Karpas-422 (cell line): ENCODE measurements around the gene EIF1AD. TPM values are rescaled to one million over a fixed set of nuclear protein-coding genes. Genes with fewer than 3 reads are reported as not detected.
"Not testable (repeated sequence)": the region's sequence is repeated elsewhere in the genome, so short reads cannot be mapped to it uniquely, and the experiment has no call there.

Experiments used
- DNase-seq: peaks from one replicate; pipeline ENCODE4 v3.0.0-alpha.2; 2015
- H2AFZ ChIP-seq: fragments of 200-600 bp; sonication (generic); 2 replicates; pipeline ENCODE4 v1.6.1; 2014; ENCODE audit warnings: antibody characterized with exemption, low read length, mixed read lengths
- H3K27ac ChIP-seq: fragments of 200-600 bp; sonication (generic); 2 replicates; pipeline ENCODE4 v1.5.1; 2014; ENCODE audit warnings: mild to moderate bottlenecking, low read length, moderate library complexity
- H3K27me3 ChIP-seq: fragments of 200-600 bp; sonication (generic); 2 replicates; pipeline ENCODE4 v1.6.1; 2014; ENCODE audit warnings: low read length, mixed read lengths
- H3K36me3 ChIP-seq: fragments of 200-600 bp; sonication (generic); 2 replicates; pipeline ENCODE4 v1.6.1; 2014; ENCODE audit warnings: low read length, mixed read lengths; ENCODE audit not compliant: insufficient read depth
- H3K4me1 ChIP-seq: fragments of 200-600 bp; sonication (generic); 2 replicates; pipeline ENCODE4 v1.6.1; 2014; ENCODE audit warnings: mild to moderate bottlenecking, low read length, mixed read lengths
- H3K4me2 ChIP-seq: fragments of 200-600 bp; sonication (generic); 2 replicates; pipeline ENCODE4 v1.6.1; 2014; ENCODE audit warnings: low read length, low read depth, mild to moderate bottlenecking; ENCODE audit not compliant: poor library complexity, severe bottlenecking
- H3K4me3 ChIP-seq: fragments of 200-600 bp; sonication (generic); 2 replicates; pipeline ENCODE4 v1.5.1; 2014; ENCODE audit warnings: mild to moderate bottlenecking, antibody characterized with exemption, low read length, mixed read lengths
- H3K79me2 ChIP-seq: fragments of 200-600 bp; sonication (generic); 2 replicates; pipeline ENCODE4 v1.6.1; 2014; ENCODE audit warnings: mild to moderate bottlenecking, low read length, mixed read lengths
- H3K9ac ChIP-seq: fragments of 200-600 bp; sonication (generic); 2 replicates; pipeline ENCODE4 v1.6.0; 2014; ENCODE audit warnings: low read length
- H3K9me2 ChIP-seq: fragments of 200-600 bp; sonication (generic), shearing (Covaris generic); replicated peaks from 2 replicates; pipeline ENCODE4 v1.6.0; 2014; ENCODE audit warnings: mild to moderate bottlenecking, low read length, moderate library complexity; ENCODE audit not compliant: insufficient read depth
- H3K9me3 ChIP-seq: fragments of 300-700, 200-600 bp; sonication (generic); 2 replicates; pipeline ENCODE4 v1.6.1; 2014; ENCODE audit warnings: low read length, mixed read lengths
- H4K20me1 ChIP-seq: fragments of 200-600 bp; sonication (generic); 2 replicates; pipeline ENCODE4 v1.6.1; 2014; ENCODE audit warnings: mild to moderate bottlenecking, antibody characterized with exemption, low read length, low read depth; ENCODE audit not compliant: insufficient read depth
- total RNA-seq: library from RNA; depleted of rRNA; stranded (reverse); fragments of >200 nt; shearing (Covaris generic); gene quantifications from 2 replicates; pipeline ENCODE4 v1.2.3, GENCODE V29; 2014; ENCODE audit warnings: low replicate concordance

Gene EIF1AD
- total RNA-seq, 1 experiment from 2014 or later, result 39.4 TPM

DNA sequence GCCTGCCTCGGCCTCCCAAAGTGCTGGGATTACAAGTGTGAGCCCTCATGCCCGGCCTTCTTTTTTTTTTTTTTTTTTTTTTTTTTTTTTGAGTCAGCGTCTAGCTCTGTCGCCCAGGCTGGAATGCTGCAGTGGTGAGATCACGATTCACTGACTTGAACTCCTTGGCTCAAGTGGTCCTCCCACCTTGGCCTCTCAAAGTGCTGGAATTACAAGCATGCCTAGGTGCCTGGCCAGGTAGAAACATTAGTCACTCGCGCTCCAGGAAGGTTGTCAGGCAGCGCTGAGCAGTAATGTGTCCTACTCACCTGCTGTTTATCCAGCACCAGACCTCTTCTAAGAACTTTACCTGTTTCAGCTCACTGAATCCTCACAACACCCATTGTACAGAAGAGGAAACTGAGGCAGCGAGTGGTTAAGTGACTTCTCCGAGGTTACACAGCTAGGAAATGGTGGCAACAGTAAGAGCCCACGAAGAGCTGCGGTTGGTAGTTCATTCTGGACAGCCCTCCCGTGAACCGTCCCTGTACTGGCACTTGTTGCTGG is 9.4 kb upstream of the EIF1AD start:
- Histone ChIP-seq H3K4me1 (no peaks in the 10 kb centered on the region), H3K27ac (no peak overlapping the region), H3K4me3 (no peak overlapping the region), H4K20me1 (0 out of 2 replicates have a peak, but pooled peaks cover 4% of the 10 kb centered on the region), H3K36me3 (no peaks in the 10 kb centered on the region), H3K9me3 (no peaks in the 10 kb centered on the region), H3K4me2 (no peak overlapping the region), H3K79me2 (no peaks in the 10 kb centered on the region), H3K27me3 (no peaks in the 10 kb centered on the region), H2AFZ (no peak overlapping the region), H3K9ac (no peak overlapping the region), H3K9me2 (no peaks in the 10 kb centered on the region)
- DNase-seq, result no peak

- H3K36me3 ChIP-seq, H3K4me3 ChIP-seq, H3K4me2 ChIP-seq, H4K20me1 ChIP-seq, H3K27me3 ChIP-seq, H2AFZ ChIP-seq, H3K9ac ChIP-seq, H3K4me1 ChIP-seq, H3K9me2 ChIP-seq, H3K9me3 ChIP-seq, DNase-seq, H3K27ac ChIP-seq, H3K79me2 ChIP-seq: not testable (repeated sequence)
Observed at GRCh38 chr11:66010036-66010435, 8.1 kb upstream of the EIF1AD start.

DNA sequence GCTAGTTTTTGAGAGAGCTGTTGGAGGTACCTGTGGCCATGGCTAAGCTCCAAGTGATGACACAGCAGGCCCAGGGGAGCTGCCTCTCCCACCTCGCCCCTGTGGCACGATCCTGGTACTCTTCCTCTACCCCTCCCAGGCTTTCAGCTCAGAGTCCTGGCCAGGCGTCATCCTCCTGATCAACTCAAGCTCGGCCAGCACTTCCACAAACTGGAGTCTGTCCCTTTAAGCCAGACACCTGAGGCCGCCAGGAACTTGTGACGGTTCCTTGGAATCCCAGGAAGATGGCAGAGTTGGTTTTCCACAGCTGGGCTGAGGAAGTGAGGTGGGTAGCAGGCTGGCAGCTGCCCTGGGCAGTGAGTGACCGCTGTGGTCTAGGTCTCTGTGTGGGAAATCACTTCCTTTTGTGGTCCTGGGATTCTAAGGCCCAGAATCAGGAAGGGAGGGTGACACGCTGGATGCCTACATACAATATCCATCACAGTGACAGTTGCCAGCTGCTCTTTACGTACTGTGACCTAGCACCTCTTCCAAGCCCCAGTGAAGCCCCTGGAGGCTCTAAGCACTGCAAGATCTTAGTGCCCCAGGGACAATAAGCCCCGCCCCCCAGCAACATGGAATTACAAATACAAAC is 6.6 kb upstream of the EIF1AD start:
- Histone ChIP-seq H3K9ac (no peak overlapping the region), H3K36me3 (peaks cover 9% of the 10 kb centered on the region; the same call in 1 of the 2 replicates), H3K9me2 (no peaks in the 10 kb centered on the region), H3K27ac (no peak overlapping the region), H3K27me3 (no peaks in the 10 kb centered on the region), H3K79me2 (peaks cover under 1% of the 10 kb centered on the region), H3K4me1 (peaks cover under 1% of the 10 kb centered on the region), H3K9me3 (no peaks in the 10 kb centered on the region), H2AFZ (no peak overlapping the region), H3K4me2 (no peak overlapping the region), H3K4me3 (no peak overlapping the region), H4K20me1 (peaks cover 12% of the 10 kb centered on the region; the same call in 1 of the 2 replicates)
- DNase-seq, result peak; percentile 52

DNA sequence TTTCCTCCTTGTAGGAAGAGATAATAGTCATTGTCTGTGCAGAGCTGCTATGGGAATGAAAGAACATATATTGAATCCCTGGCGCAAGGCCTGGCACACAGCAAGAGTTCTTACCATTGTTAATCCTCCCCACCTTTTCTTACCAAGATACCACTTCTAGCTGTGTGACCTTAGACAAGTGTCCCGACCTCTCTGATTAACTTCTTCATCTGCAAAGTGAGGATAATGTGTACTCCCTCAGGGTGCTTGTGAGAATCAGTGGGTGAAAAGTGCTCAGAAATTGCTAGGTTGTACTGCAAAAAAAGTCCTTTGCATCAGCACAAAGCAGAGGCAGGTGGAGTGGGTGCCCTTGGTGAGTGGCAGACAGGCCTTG is 6.1 kb upstream of the EIF1AD start:
- H3K9ac ChIP-seq, result no peak overlapping the region
- no peaks in the 10 kb centered on the region for H3K9me2 ChIP-seq
- no peaks in the 10 kb centered on the region for H3K27me3 ChIP-seq
- H3K4me3 ChIP-seq, result no peak overlapping the region
- no peak overlapping the region for H3K4me2 ChIP-seq
- DNase-seq, result no peak
- H3K27ac ChIP-seq, result no peak overlapping the region
- peaks cover 9% of the 10 kb centered on the region; the same call in 1 of the 2 replicates for H3K36me3 ChIP-seq
- peaks cover 12% of the 10 kb centered on the region; the same call in 1 of the 2 replicates for H4K20me1 ChIP-seq
- H3K4me1 ChIP-seq, result peaks cover 5% of the 10 kb centered on the region
- peaks cover 6% of the 10 kb centered on the region for H3K79me2 ChIP-seq
- no peak overlapping the region for H2AFZ ChIP-seq
- H3K9me3 ChIP-seq, result no peaks in the 10 kb centered on the region

GRCh38 chr11:66007201-66007634 is 5.3 kb upstream of the EIF1AD start:
- no peaks in the 10 kb centered on the region for H3K27me3 ChIP-seq

DNA sequence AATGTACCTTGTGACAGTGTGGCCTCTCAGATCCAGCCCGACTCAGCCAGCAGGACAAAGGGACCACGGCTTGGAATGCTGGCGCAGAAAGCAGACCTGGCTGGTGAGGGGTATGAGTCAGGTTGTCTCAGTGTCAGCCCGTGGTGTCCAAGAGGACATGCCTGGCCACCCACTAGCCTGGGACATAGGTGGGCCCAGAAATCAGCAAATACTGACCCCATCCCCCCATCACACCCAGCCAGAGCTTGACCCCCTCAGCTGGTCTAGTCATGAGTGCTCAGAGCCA is 4.9 kb upstream of the EIF1AD start:
- Histone ChIP-seq H3K9ac (no peak overlapping the region), H3K79me2 (peaks cover 11% of the 10 kb centered on the region), H3K4me1 (peaks cover 6% of the 10 kb centered on the region), H3K4me2 (no peak overlapping the region), H3K27me3 (no peaks in the 10 kb centered on the region), H3K36me3 (peaks cover 9% of the 10 kb centered on the region; the same call in 1 of the 2 replicates), H3K9me3 (no peaks in the 10 kb centered on the region), H2AFZ (no peak overlapping the region), H3K27ac (no peak overlapping the region), H3K9me2 (no peaks in the 10 kb centered on the region), H4K20me1 (peaks cover 12% of the 10 kb centered on the region; the same call in 1 of the 2 replicates), H3K4me3 (no peak overlapping the region)
- no peak for DNase-seq

More at GRCh38 chr11:66007201-66007634, 5.3 kb upstream of the EIF1AD start:
- H3K79me2 ChIP-seq, result peaks cover 10% of the 10 kb centered on the region
- H3K36me3 ChIP-seq, result peaks cover 9% of the 10 kb centered on the region; the same call in 1 of the 2 replicates
- no peak for DNase-seq
- H3K27ac ChIP-seq, result no peak overlapping the region
- H2AFZ ChIP-seq, result no peak overlapping the region
- peaks cover 6% of the 10 kb centered on the region for H3K4me1 ChIP-seq
- no peak overlapping the region for H3K9ac ChIP-seq
- H3K9me2 ChIP-seq, result no peaks in the 10 kb centered on the region
- H3K4me2 ChIP-seq, result no peak overlapping the region
- H3K9me3 ChIP-seq, result no peaks in the 10 kb centered on the region
- no peak overlapping the region for H3K4me3 ChIP-seq
- H4K20me1 ChIP-seq, result peaks cover 12% of the 10 kb centered on the region; the same call in 1 of the 2 replicates

DNA sequence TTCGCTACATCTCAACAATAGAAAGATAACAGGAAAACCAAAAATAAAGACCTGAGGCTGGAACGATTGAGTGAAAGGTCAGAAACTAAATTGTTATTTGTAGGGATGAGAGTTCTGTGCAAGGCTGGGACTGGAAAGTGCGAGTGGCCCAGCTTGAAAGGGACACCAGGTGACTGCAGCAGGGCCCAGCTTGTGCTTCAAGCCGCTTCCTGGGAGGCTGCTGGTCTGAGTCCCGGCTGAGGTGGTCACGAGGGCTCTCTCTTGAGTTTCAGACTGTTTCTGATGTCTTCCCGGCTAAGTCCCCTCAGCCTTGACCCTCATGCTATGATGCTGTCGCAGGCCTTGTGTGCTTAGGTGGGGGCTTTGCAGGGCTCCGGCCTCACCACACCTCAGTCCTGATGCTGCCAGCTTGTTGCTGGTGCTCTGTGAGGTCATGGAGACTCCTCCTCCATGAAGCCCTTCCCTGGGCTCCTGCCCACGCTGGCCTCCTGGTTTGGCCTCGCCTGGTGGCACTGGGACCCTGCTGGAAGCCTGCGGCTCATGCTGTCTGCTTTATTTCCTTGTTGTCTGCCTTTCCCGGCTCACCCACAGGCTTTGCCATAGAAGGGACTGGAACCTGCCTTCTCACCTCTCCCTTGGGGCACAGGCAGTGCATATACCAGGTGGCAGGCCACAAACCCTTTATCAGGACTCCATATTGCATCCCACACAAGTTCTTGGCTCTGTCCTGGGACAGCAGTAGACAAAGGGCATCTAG is 4.4 kb upstream of the EIF1AD start:
- peaks cover 16% of the 10 kb centered on the region for H3K79me2 ChIP-seq
- peaks cover 15% of the 10 kb centered on the region for H4K20me1 ChIP-seq
- no peak overlapping the region for H3K27ac ChIP-seq
- H3K4me1 ChIP-seq, result peaks cover 6% of the 10 kb centered on the region
- H3K4me3 ChIP-seq, result no peak overlapping the region
- no peak overlapping the region for H3K4me2 ChIP-seq
- no peaks in the 10 kb centered on the region for H3K27me3 ChIP-seq
- H3K9me2 ChIP-seq, result no peaks in the 10 kb centered on the region
- no peak overlapping the region for H3K9ac ChIP-seq
- H3K36me3 ChIP-seq, result peaks cover 9% of the 10 kb centered on the region; the same call in 1 of the 2 replicates
- DNase-seq, result no peak
- no peak overlapping the region for H2AFZ ChIP-seq
- H3K9me3 ChIP-seq, result no peaks in the 10 kb centered on the region

DNA sequence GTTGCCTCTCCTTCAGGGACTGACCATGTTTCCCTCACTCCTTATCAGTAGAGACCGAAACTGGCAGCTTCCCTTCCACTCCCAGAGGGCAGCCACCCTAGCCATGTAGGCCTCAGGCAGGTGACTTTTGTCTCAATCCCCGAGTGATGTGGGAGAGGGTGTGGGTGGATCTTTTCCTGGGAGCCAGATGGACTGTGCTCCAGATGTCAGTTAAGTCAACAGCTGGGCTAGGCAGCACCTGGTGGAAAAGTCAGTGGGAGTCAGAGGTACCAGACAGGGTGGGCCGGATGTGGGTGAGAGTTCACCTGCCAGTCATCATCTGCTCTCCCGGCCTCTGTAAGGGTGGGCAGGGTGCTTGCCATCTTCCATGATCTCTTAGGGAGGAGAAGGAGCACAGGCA is 2.2 kb upstream of the EIF1AD start:
- Histone ChIP-seq H3K36me3 (peaks cover 20% of the 10 kb centered on the region), H3K9ac (no peak overlapping the region), H3K79me2 (peaks cover 36% of the 10 kb centered on the region), H3K27ac (no peak overlapping the region), H3K27me3 (no peaks in the 10 kb centered on the region), H2AFZ (no peak overlapping the region), H3K4me2 (no peak overlapping the region), H3K4me1 (peaks cover 24% of the 10 kb centered on the region), H4K20me1 (peaks cover 23% of the 10 kb centered on the region), H3K4me3 (no peak overlapping the region), H3K9me3 (no peaks in the 10 kb centered on the region), H3K9me2 (no peaks in the 10 kb centered on the region)
- DNase-seq, result no peak
